Skeletal muscle tissue (tissue), 4 donors: ENCODE results near the gene LRBA. TPM values are rescaled to one million over a fixed set of nuclear protein-coding genes. Genes with fewer than 3 reads are reported as not detected.

ENCODE experiments used
- H3K27ac ChIP-seq: one replicate; pipeline ENCODE4 v1.7.0; 2013; ENCODE audit warnings: mild to moderate bottlenecking, low read depth, low read length, inconsistent platforms
- H3K27me3 ChIP-seq, 3 donors: one replicate each; pipeline ENCODE4 v1.7.0; 2013; ENCODE audit warnings: low read length in 3 of 3; ENCODE audit not compliant: control insufficient read depth in 3 of 3, insufficient read depth in 3 of 3
- H3K36me3 ChIP-seq, 3 donors: one replicate each; pipeline ENCODE4 v1.7.0; 2013; ENCODE audit warnings: low read length in 3 of 3; ENCODE audit not compliant: control insufficient read depth in 3 of 3, insufficient read depth in 3 of 3
- H3K4me1 ChIP-seq, 3 donors: one replicate each; pipeline ENCODE4 v1.7.0; 2013; ENCODE audit warnings: low read length in 3 of 3, mild to moderate bottlenecking in 3 of 3; ENCODE audit not compliant: control insufficient read depth in 3 of 3, insufficient read depth in 3 of 3
- H3K4me3 ChIP-seq, 3 donors: one replicate each; pipeline ENCODE4 v1.7.0; 2013; ENCODE audit warnings: low read length in 3 of 3
- H3K9ac ChIP-seq, 3 donors: one replicate each; pipeline ENCODE4 v1.7.0; 2013; ENCODE audit warnings: low read length in 3 of 3, mild to moderate bottlenecking in 3 of 3, moderate library complexity in 2 of 3, low read depth in 1 of 3
- H3K9me3 ChIP-seq, 3 donors: one replicate each; pipeline ENCODE4 v1.7.0; 2013; ENCODE audit warnings: low read length in 3 of 3; ENCODE audit not compliant: control insufficient read depth in 3 of 3
- total RNA-seq: library from RNA; depleted of rRNA; stranded (reverse); fragments of >200 nt; gene quantifications from one replicate; pipeline ENCODE4 v1.2.3, GENCODE V29; 2014
- donor health status: Osteomylitis.

Gene LRBA
- total RNA-seq, 1 donor from 2014 or later: 58.5 TPM

DNA sequence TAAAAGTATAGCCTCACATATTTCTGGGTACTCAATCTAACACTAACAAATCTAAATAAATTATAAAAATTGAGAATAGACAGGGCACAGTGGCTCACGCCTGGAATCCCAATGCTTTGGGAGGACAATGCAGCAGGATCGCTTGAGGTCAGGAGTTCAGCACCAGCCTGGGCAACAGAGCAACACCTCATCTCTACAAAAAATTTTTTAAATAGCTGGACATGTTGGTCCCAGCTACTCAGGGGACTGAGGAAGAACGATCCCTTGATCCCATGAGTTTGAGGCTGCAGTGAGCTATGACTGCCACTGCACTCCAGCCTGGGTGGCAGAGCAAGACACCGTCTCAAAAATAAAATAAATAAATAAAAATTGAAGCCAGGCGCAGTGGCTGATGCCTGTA is 192.7 kb downstream of the LRBA start:
- H3K27me3 ChIP-seq: no peaks in the 10 kb centered on the region
- H3K9ac ChIP-seq: no peak overlapping the region
- H3K36me3 ChIP-seq: peaks cover 0 to 2% (median 2%) of the 10 kb centered on the region in 3 donors
- H3K9me3 ChIP-seq: no peaks in the 10 kb centered on the region
- H3K4me1 ChIP-seq: no peaks in the 10 kb centered on the region
- H3K4me3 ChIP-seq: no peak overlapping the region
- no peak overlapping the region for H3K27ac ChIP-seq

DNA sequence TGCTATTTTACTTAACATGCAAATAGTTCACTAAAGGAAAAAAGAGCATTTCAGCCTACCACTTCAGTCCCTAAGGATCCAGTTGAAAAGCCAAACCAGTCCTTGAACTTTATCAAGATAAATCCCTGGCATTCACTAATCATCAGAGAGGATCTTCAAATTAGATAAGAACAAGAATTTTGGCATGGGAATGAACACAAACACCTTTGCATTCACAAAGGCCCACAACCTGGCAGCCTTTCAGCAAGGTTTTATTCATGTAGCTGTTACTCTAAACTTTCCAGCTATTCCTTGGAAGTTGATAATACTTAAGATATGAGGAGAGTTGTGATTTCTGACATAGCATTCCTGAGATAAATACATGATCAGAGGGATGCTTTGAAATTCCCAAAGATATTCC is 193.4 kb downstream of the LRBA start:
- Histone ChIP-seq H3K9me3 (no peaks in the 10 kb centered on the region), H3K27ac (no peak overlapping the region), H3K27me3 (no peaks in the 10 kb centered on the region), H3K4me1 (no peaks in the 10 kb centered on the region), H3K36me3 (no peaks in the 10 kb centered on the region), H3K9ac (no peak overlapping the region), H3K4me3 (no peak overlapping the region)

DNA sequence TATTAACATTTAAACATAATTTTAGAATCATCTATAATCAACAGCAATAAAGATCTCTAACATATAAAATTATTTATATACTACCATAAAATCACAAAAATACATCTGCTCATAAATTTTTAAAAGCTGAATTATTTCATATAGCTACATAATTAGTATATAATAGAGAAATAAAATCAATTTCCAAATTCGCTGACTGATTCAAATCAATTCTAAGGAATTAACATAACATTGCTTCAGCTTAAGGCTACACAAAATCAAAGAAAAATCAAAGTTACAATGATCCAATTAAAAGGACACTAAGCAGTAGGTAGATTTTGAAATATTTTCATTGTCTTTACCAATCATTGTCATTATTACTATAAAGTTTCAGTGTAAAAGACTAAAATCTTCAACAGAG is 194.7 kb downstream of the LRBA start:
- Histone ChIP-seq H3K27me3 (no peaks in the 10 kb centered on the region), H3K9ac (no peak overlapping the region), H3K9me3 (no peaks in the 10 kb centered on the region), H3K36me3 (no peaks in the 10 kb centered on the region), H3K4me1 (no peaks in the 10 kb centered on the region), H3K27ac (no peak overlapping the region), H3K4me3 (no peak overlapping the region)

DNA sequence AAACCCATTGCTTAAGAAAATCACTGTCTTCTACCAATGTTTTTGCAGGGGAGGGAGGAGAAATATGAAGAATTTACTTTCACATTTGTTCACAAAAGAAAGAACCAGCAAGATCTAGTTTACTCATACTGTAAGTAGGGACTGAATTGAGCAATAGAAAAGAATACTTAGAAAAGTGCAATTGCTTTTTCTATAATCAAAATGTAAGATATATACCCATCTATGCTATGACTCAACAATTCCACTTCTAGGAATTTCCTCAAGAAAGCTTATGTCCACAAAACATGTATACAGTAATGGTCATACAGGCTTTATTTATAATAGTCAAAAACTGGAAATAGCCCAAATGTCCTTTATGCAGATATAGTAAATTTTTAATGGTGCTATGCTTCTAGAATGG is 196.4 kb downstream of the LRBA start:
- Histone ChIP-seq H3K9ac (no peak overlapping the region), H3K36me3 (no peaks in the 10 kb centered on the region), H3K4me3 (no peak overlapping the region), H3K27ac (no peak overlapping the region), H3K9me3 (no peaks in the 10 kb centered on the region), H3K4me1 (no peaks in the 10 kb centered on the region), H3K27me3 (no peaks in the 10 kb centered on the region)

DNA sequence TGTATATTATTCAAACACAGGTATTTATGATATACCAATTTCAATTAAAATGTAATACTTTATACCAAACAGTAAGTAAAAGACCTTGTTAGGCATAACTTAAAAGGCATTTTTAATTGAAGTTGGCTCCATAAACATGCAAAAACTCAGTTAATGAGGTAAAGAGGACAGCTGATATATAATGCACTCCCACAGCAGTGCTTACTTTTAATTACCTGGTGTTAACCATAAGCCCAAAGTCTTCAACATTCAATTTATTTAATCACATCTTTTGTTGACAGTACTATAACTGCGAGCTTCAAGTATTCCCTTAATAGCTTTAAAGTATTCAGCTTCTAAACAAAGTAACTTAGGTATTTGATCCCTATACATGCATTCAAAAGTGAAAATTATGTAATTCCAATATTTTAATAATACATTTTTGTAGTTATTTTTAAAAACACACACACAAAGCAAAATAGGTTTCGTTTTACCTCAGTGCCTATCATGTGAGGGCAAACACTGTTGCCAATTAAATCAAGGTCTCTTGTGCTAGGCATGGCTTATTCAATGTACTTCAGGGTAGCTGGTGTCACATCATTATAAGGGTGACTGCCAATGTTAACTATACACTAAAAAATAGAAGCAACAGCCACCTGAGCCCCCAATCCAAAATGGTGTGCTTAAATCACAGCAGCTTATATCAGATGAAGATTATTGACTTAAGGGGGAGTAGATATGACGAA is 197.1 kb downstream of the LRBA start:
- Histone ChIP-seq H3K27ac (no peak overlapping the region), H3K27me3 (no peaks in the 10 kb centered on the region), H3K4me3 (no peak overlapping the region), H3K9ac (no peak overlapping the region), H3K4me1 (no peaks in the 10 kb centered on the region), H3K9me3 (no peaks in the 10 kb centered on the region), H3K36me3 (no peaks in the 10 kb centered on the region)

DNA sequence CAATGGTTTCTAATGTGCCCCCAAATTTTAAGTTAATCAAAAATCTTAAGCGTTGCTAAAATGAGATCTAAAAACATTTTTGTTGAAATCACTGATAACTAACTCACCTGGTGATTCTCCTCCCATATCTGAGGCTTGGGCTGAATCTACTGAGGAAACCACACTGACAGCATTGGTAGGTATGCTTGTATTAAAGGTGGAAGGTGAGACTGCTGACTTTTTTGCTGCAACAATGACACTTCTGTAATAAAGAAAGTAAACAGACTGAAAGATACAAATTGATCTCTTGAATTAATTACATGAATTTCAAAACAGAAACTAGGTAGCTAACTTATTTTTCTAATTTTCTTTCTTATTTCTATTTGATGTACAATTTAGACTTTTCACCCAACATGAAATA is 198.1 kb downstream of the LRBA start:
- no peak overlapping the region for H3K9ac ChIP-seq
- no peaks in the 10 kb centered on the region for H3K27me3 ChIP-seq
- H3K27ac ChIP-seq: no peak overlapping the region
- H3K36me3 ChIP-seq: no peaks in the 10 kb centered on the region
- H3K4me1 ChIP-seq: no peaks in the 10 kb centered on the region
- no peak overlapping the region for H3K4me3 ChIP-seq
- H3K9me3 ChIP-seq: no peaks in the 10 kb centered on the region

DNA sequence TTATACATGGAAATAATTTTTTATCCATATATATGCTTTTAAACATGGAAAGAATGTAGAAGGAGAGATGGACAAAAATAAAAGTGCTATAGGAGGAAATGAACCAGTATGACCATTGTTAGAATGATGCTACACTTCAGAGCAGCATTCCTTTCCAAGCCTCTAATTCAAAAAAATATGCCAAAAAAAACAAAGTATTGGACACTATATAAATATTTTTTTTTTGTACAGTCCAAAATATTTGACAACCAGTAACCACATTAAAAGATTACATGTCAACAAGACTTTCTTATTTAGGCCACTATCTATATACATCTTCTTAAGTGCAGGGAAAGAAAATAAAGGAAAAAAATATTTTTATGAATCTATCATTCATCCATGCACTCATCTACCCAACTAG is 198.6 kb downstream of the LRBA start:
- H3K9me3 ChIP-seq: no peaks in the 10 kb centered on the region
- H3K27ac ChIP-seq: no peak overlapping the region
- H3K36me3 ChIP-seq: no peaks in the 10 kb centered on the region
- no peaks in the 10 kb centered on the region for H3K27me3 ChIP-seq
- no peak overlapping the region for H3K9ac ChIP-seq
- H3K4me1 ChIP-seq: no peaks in the 10 kb centered on the region
- no peak overlapping the region for H3K4me3 ChIP-seq

DNA sequence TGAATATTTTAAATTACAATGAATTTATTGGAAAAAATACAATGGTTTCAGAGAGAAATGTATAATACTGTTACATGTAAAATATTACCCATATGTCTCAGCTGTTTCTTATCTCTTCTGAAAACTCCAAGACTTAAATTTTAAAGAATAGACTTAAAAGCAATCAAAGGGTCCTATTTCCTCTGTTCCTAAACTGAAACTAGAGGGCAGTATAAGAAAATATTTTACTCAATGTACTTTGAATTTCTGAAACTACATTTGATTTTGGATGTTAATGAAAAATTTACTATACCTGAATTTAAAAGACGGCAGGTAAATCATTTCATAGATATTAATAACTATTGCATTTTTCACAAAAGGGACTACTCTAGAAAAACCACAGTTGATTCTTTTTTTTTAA is 200.2 kb downstream of the LRBA start:
- Histone ChIP-seq H3K27ac (no peak overlapping the region), H3K4me3 (no peak overlapping the region), H3K27me3 (no peaks in the 10 kb centered on the region), H3K9ac (no peak overlapping the region), H3K36me3 (no peaks in the 10 kb centered on the region), H3K4me1 (no peaks in the 10 kb centered on the region), H3K9me3 (no peaks in the 10 kb centered on the region)

DNA sequence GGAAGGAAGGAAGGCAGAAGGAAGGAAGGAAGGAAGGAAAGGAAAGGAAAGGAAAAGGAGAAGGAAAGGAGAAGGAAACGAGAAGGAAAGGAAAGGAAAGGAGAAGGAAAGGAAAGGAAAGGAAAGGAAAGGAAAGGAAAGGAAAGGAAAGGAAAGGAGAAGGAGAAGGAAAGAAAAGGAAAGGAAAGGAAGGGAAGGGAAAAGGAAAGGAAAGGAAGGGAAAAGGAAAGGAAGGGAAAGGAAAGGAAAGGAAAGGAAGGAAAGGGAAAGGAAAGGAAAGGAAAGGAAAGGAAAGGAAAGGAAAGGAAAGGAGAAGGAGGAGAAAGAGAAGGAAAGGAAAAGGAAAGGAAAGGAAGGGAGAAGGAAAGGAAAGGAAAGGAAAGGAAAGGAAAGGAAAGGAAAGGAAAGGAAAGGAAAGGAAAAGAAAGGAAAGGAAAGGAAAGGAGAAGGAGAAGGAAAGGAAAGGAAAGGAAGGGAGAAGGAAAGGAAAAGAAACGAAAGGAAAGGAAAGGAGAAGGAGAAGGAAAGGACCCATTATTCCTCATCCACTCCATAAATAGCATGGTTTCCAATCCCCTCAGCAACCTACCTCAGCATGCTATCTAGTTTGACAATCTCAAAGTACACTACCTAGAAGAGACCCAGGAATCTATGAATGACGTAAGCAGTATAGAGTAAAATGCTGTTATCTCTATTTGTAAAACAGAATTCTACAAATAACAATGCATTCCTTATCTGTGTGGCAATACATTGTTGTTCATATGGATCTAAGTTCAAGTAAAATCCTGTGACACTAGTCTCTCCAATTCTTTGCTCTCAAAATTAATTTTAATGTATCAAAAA is 209.7 kb downstream of the LRBA start:
- Histone ChIP-seq H3K9ac (no peak overlapping the region), H3K36me3 (peaks cover 0 to 3% (median 2%) of the 10 kb centered on the region in 3 donors), H3K27me3 (no peaks in the 10 kb centered on the region), H3K4me3 (no peak overlapping the region), H3K9me3 (no peaks in the 10 kb centered on the region), H3K4me1 (no peaks in the 10 kb centered on the region), H3K27ac (no peak overlapping the region)

DNA sequence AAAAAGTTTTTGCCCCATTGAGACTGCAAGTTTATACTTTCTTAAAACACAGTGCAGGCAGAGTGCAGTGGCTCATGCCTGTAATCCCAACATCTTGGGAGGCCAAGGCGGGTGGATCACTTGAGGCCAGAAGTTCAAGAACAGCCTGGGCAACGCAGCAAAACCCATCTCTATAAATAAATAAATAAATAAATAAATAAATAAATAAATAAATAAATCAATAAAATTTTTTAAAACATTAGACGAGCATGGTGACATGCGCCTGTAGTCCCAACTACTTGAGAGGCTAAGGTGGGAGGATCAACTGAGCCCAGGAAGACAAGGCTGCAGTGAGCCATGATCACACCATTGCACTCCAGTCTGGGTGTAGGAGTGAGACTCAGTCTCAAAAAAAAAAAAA is 213.3 kb downstream of the LRBA start:
- Histone ChIP-seq H3K4me1 (no peaks in the 10 kb centered on the region), H3K4me3 (no peak overlapping the region), H3K27ac (no peak overlapping the region), H3K9me3 (no peaks in the 10 kb centered on the region), H3K27me3 (no peaks in the 10 kb centered on the region), H3K9ac (no peak overlapping the region), H3K36me3 (peaks cover 0 to 3% (median 2%) of the 10 kb centered on the region in 3 donors)
